OCI-LY1 (cell line): ENCODE results near the gene HKDC1.

Experiments used
- H2AFZ ChIP-seq: fragments of 200-600 bp; sonication (generic), shearing (Covaris generic); 2 replicates; pipeline ENCODE4 v1.6.0; 2014; ENCODE audit warnings: antibody characterized with exemption, mild to moderate bottlenecking, low read length
- H3F3A ChIP-seq: fragments of 200-600 bp; sonication (generic), shearing (Covaris generic); 2 replicates; pipeline ENCODE4 v1.6.0; 2014; ENCODE audit warnings: mild to moderate bottlenecking, antibody characterized with exemption, low read length, moderate library complexity; ENCODE audit not compliant: insufficient read depth
- H3K27ac ChIP-seq: fragments of 200-600 bp; sonication (generic); 2 replicates; pipeline ENCODE4 v1.5.1; 2014; ENCODE audit warnings: low read length, mixed run types, mild to moderate bottlenecking, low read depth; ENCODE audit not compliant: poor library complexity, severe bottlenecking
- H3K27me3 ChIP-seq: fragments of 200-600 bp; sonication (generic); 2 replicates; pipeline ENCODE4 v1.6.0; 2014; ENCODE audit warnings: antibody characterized with exemption, mild to moderate bottlenecking, low read length, moderate library complexity; ENCODE audit not compliant: insufficient read depth
- H3K36me3 ChIP-seq: fragments of 200-600 bp; sonication (generic); 2 replicates; pipeline ENCODE4 v1.6.1; 2014; ENCODE audit warnings: mild to moderate bottlenecking, antibody characterized with exemption, low read length, moderate library complexity, mixed read lengths; ENCODE audit not compliant: insufficient read depth
- H3K4me1 ChIP-seq: fragments of 200-600 bp; sonication (generic); 2 replicates; pipeline ENCODE4 v1.5.1; 2014; ENCODE audit warnings: mild to moderate bottlenecking, low read length, moderate library complexity; ENCODE audit not compliant: insufficient read depth, severe bottlenecking
- H3K4me2 ChIP-seq: fragments of 200-600 bp; sonication (generic), shearing (Covaris generic); 2 replicates; pipeline ENCODE4 v1.6.1; 2014; ENCODE audit warnings: low read length
- H3K4me3 ChIP-seq: fragments of 200-600 bp; sonication (generic); 2 replicates; pipeline ENCODE4 v1.5.1; 2014; ENCODE audit warnings: low read length, low read depth, mild to moderate bottlenecking, mixed read lengths; ENCODE audit not compliant: poor library complexity, severe bottlenecking
- H3K79me2 ChIP-seq: fragments of 200-600 bp; shearing (Covaris generic); 2 replicates; pipeline ENCODE4 v1.6.1; 2016; ENCODE audit warnings: mixed run types, low read length, mixed read lengths; ENCODE audit not compliant: insufficient read depth
- H3K9ac ChIP-seq: fragments of 200-600 bp; sonication (generic), shearing (Covaris generic); 2 replicates; pipeline ENCODE4 v1.6.1; 2014; ENCODE audit warnings: mild to moderate bottlenecking, low read length, mixed read lengths
- H3K9me2 ChIP-seq: fragments of 200-600 bp; sonication (generic), shearing (Covaris generic); 2 replicates; pipeline ENCODE4 v1.6.1; 2014; ENCODE audit warnings: low read depth, mild to moderate bottlenecking, low read length, mixed read lengths
- H3K9me3 ChIP-seq: fragments of 200-600 bp; shearing (Covaris generic); 2 replicates; pipeline ENCODE4 v1.6.1; 2014; ENCODE audit warnings: low read length, mixed read lengths
- H4K20me1 ChIP-seq: fragments of 200-600 bp; sonication (generic), shearing (Covaris generic); 2 replicates; pipeline ENCODE4 v1.6.0; 2016; ENCODE audit warnings: mild to moderate bottlenecking, low read length; ENCODE audit not compliant: insufficient read depth
- EZH2 ChIP-seq: fragments of 200-600 bp; sonication (generic), shearing (Covaris generic); IDR thresholded peaks from 2 replicates; pipeline ENCODE4 v1.8.0; 2017; ENCODE audit warnings: borderline replicate concordance, mixed run types, mild to moderate bottlenecking, antibody characterized with exemption, low read length, moderate library complexity, mixed read lengths
- TF ChIP-seq, protein P1 (sequence below): fragments of 200-600 bp; sonication (generic), shearing (Covaris generic); IDR thresholded peaks from 2 replicates; pipeline ENCODE4 v1.5.1; 2017; ENCODE audit warnings: mild to moderate bottlenecking, antibody characterized with exemption, low read length, moderate library complexity, mixed read lengths

The HKDC1 gene

DNA sequence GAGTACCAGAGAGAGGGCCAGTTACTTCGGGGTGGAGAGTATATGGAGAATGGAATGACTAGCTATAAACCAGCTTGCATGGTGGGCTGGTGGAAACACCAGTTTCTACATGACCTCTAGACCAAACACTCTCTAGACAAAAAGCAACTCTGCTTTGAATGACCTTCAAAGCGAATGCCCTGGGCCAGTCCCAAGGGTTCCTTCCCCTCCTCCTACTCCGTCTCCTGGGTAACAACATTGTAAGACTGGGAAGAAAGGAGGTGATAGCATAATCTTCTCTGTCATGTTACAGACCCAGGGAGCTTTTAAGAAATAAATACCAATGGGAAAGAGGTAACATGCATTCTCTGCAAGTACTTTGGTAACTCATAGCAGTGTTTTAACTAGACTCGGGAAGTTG lies 65.6 kb downstream of the HKDC1 start:
- H3K9me2 ChIP-seq: no peaks in the 10 kb centered on the region
- no peaks in the 10 kb centered on the region for H3F3A ChIP-seq
- H3K79me2 ChIP-seq: no peaks in the 10 kb centered on the region
- H3K9ac ChIP-seq: no peak overlapping the region
- TF ChIP-seq, protein P1, sequence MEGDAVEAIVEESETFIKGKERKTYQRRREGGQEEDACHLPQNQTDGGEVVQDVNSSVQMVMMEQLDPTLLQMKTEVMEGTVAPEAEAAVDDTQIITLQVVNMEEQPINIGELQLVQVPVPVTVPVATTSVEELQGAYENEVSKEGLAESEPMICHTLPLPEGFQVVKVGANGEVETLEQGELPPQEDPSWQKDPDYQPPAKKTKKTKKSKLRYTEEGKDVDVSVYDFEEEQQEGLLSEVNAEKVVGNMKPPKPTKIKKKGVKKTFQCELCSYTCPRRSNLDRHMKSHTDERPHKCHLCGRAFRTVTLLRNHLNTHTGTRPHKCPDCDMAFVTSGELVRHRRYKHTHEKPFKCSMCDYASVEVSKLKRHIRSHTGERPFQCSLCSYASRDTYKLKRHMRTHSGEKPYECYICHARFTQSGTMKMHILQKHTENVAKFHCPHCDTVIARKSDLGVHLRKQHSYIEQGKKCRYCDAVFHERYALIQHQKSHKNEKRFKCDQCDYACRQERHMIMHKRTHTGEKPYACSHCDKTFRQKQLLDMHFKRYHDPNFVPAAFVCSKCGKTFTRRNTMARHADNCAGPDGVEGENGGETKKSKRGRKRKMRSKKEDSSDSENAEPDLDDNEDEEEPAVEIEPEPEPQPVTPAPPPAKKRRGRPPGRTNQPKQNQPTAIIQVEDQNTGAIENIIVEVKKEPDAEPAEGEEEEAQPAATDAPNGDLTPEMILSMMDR: no peak
- TF ChIP-seq EZH2: no peak
- no peak overlapping the region for H3K4me3 ChIP-seq
- H3K27ac ChIP-seq: no peak overlapping the region
- no peak overlapping the region for H2AFZ ChIP-seq
- H4K20me1 ChIP-seq: no peaks in the 10 kb centered on the region
- no peaks in the 10 kb centered on the region; the same call in 1 of the 2 replicates for H3K27me3 ChIP-seq
- no peaks in the 10 kb centered on the region for H3K4me1 ChIP-seq
- H3K36me3 ChIP-seq: no peaks in the 10 kb centered on the region
- H3K4me2 ChIP-seq: no peak overlapping the region
- no peaks in the 10 kb centered on the region for H3K9me3 ChIP-seq

DNA sequence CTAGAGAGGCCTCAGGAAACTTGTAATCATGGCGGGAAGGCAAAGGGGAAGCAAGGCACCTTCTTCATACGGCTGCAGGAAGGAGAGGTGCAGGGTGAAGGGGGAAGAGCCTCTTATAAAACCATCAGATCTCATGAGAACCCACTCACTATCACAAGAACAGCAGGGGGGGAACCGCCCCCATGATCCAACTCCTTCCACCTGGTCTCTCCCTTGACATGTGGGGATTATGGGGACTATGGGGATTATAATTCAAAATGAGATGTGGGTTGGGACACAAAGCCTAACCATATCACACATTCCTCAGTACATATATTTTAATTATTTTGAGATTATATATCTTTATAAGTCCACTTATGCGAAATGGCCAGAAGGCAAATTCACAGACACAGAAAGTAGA lies 67.0 kb downstream of the HKDC1 start:
- TF ChIP-seq, protein P1: no peak
- TF ChIP-seq EZH2: no peak
- no peaks in the 10 kb centered on the region for H3F3A ChIP-seq
- no peaks in the 10 kb centered on the region for H3K79me2 ChIP-seq
- H3K4me2 ChIP-seq: no peak overlapping the region
- no peaks in the 10 kb centered on the region for H3K9me2 ChIP-seq
- H3K9ac ChIP-seq: no peak overlapping the region
- H3K36me3 ChIP-seq: no peaks in the 10 kb centered on the region
- no peak overlapping the region for H3K4me3 ChIP-seq
- H3K9me3 ChIP-seq: no peaks in the 10 kb centered on the region
- no peaks in the 10 kb centered on the region for H3K27me3 ChIP-seq
- H3K4me1 ChIP-seq: no peaks in the 10 kb centered on the region
- no peaks in the 10 kb centered on the region for H4K20me1 ChIP-seq
- no peak overlapping the region for H2AFZ ChIP-seq
- no peak overlapping the region for H3K27ac ChIP-seq

DNA sequence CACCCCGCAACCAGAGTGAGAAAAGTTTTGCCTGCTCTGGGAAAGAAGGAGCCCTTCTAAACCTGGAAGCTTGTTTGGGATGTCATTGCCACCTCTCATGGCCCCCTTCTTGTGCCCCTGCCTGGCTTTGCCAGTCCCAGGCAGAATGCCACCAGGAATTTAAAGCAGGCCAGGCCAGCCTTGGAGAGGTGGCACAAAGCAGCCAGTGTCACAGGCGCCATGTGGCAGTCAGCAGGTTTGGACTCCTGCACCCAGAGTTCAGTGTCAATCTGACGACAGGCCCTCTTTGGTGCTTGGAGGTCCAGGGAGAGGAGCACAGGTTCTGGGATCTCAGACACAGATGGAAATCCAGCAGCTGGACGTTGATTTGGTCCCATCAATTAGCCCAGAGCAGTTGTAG lies 70.9 kb downstream of the HKDC1 start:
- H2AFZ ChIP-seq: no peak overlapping the region
- H3K36me3 ChIP-seq: no peaks in the 10 kb centered on the region
- no peaks in the 10 kb centered on the region for H3K4me1 ChIP-seq
- no peak overlapping the region for H3K9ac ChIP-seq
- no peak overlapping the region for H3K27ac ChIP-seq
- TF ChIP-seq EZH2: no peak
- TF ChIP-seq, protein P1: no peak
- no peak overlapping the region for H3K4me3 ChIP-seq
- no peaks in the 10 kb centered on the region for H3K9me2 ChIP-seq
- no peaks in the 10 kb centered on the region for H3K79me2 ChIP-seq
- H4K20me1 ChIP-seq: no peaks in the 10 kb centered on the region
- H3F3A ChIP-seq: no peaks in the 10 kb centered on the region
- no peak overlapping the region for H3K4me2 ChIP-seq
- 0 out of 2 replicates have a peak, but pooled peaks cover 4% of the 10 kb centered on the region for H3K27me3 ChIP-seq
- no peaks in the 10 kb centered on the region for H3K9me3 ChIP-seq
